Measurements from ENCODE around the gene MGLL.
"Not testable (repeated sequence)": the region's sequence is repeated elsewhere in the genome, so short reads cannot be mapped to it uniquely, and the experiment has no call there.

MGLL gene

GRCh38 chr3:127718916-127719290, 103.4 kb downstream of the MGLL start:
- no peak for DNase-seq

GRCh38 chr3:127718245-127718915, 103.9 kb downstream of the MGLL start:
- no peak for DNase-seq

GRCh38 chr3:127717357-127718244, 104.7 kb downstream of the MGLL start:
- DNase-seq = peak; percentile 28

- no peak for DNase-seq
Observed at GRCh38 chr3:127716384-127716783, 105.9 kb downstream of the MGLL start.

- peak; percentile 19 for DNase-seq
Observed at GRCh38 chr3:127715532-127715931, 106.8 kb downstream of the MGLL start.

GRCh38 chr3:127714866-127715265, 107.4 kb downstream of the MGLL start:
- DNase-seq = no peak

- DNase-seq = no peak
Observed at GRCh38 chr3:127714125-127714571, 108.2 kb downstream of the MGLL start.

GRCh38 chr3:127712881-127713771, 109.2 kb downstream of the MGLL start:
- DNase-seq = no peak

- DNase-seq = no peak
Observed at GRCh38 chr3:127712461-127712860, 109.9 kb downstream of the MGLL start.

GRCh38 chr3:127711896-127712295, 110.4 kb downstream of the MGLL start:
- DNase-seq = no peak

- no peak for DNase-seq
Observed at GRCh38 chr3:127711021-127711695, 111.2 kb downstream of the MGLL start.

- DNase-seq = no peak
Observed at GRCh38 chr3:127710155-127710941, 112.0 kb downstream of the MGLL start.

- DNase-seq = no peak
Observed at GRCh38 chr3:127709320-127710060, 112.8 kb downstream of the MGLL start.

- DNase-seq = no peak
Observed at GRCh38 chr3:127708837-127709236, 113.5 kb downstream of the MGLL start.

- DNase-seq = no peak
Observed at GRCh38 chr3:127707851-127708411, 114.4 kb downstream of the MGLL start.

- DNase-seq = no peak
Observed at GRCh38 chr3:127706785-127707351, 115.4 kb downstream of the MGLL start.

- DNase-seq = no peak
Observed at GRCh38 chr3:127706312-127706711, 116.0 kb downstream of the MGLL start.

GRCh38 chr3:127704840-127705239, 117.5 kb downstream of the MGLL start:
- DNase-seq = not testable (repeated sequence)

- DNase-seq = no peak
Observed at GRCh38 chr3:127702151-127702578, 120.2 kb downstream of the MGLL start.

- DNase-seq = no peak
Observed at GRCh38 chr3:127701280-127701911, 120.9 kb downstream of the MGLL start.
